HEK293T (cell line): Measurements from ENCODE around the gene METTL25B.

Experiments used
- ELF4 ChIP-seq: fragments of 450-650 bp; IDR thresholded peaks from 2 replicates; pipeline ENCODE4 v1.6.1; 2017; ENCODE audit warnings: antibody characterized with exemption
- FOXK2 ChIP-seq: fragments of 450-650 bp; IDR thresholded peaks from 2 replicates; pipeline ENCODE4 v1.6.1; 2016; ENCODE audit warnings: mild to moderate bottlenecking
- PKNOX1 ChIP-seq: fragments of 450-650 bp; IDR thresholded peaks from 2 replicates; pipeline ENCODE4 v1.6.1; 2016
- SUZ12 ChIP-seq: fragments of 450-650 bp; IDR thresholded peaks from 2 replicates; pipeline ENCODE4 v1.6.1; 2016; ENCODE audit warnings: mild to moderate bottlenecking
- TARDBP ChIP-seq: fragments of 450-650 bp; IDR thresholded peaks from 2 replicates; pipeline ENCODE4 v1.6.1; 2016
- ZNF384 ChIP-seq: fragments of 450-650 bp; IDR thresholded peaks from 2 replicates; pipeline ENCODE4 v1.6.1; 2016

GRCh38 chr1:156755527-156755950 lies 27.3 kb downstream of the METTL25B start:
- TF ChIP-seq ELF4 (no peak), SUZ12 (no peak), ZNF384 (no peak), PKNOX1 (no peak), FOXK2 (no peak), TARDBP (no peak)
